ENCODE measurements around the gene KRT36. TPM values are rescaled to one million over a fixed set of nuclear protein-coding genes. Genes with fewer than 3 reads are reported as not detected.

Gene KRT36
- polyA plus RNA-seq, 1 donor (not counting 4 experiments of a cell fraction or from before 2014, with no cell fraction given): not detected

- peaks cover 48% of the 10 kb centered on the region for H3K4me1 ChIP-seq (ENCODE audit: control insufficient read depth, extremely low read depth, insufficient read depth, low read length)
- H3K9ac ChIP-seq (ENCODE audit: control insufficient read depth, extremely low read depth, insufficient read depth, low read length): no peak overlapping the region
- H3K9me1 ChIP-seq (ENCODE audit: control insufficient read depth, extremely low read depth, insufficient read depth, low read length): no peaks in the 10 kb centered on the region
- H3K4me3 ChIP-seq (ENCODE audit: control insufficient read depth in 2 of 3, extremely low read depth in 1 of 3, insufficient read depth in 2 of 3, low read depth in 1 of 3, low read length in 3 of 3): no peak overlapping the region
- FAIRE-seq (no peak), DNase-seq (ENCODE audit: low read depth, low spot score) (no peak)
- H3K27ac ChIP-seq (ENCODE audit: control insufficient read depth, insufficient read depth, low read length): no peak overlapping the region
- H3K36me3 ChIP-seq (ENCODE audit: control insufficient read depth in 2 of 2, extremely low read depth in 1 of 2, insufficient read depth in 2 of 2, low read length in 2 of 2): no peaks in the 10 kb centered on the region
- dilution Hi-C loops (cut with MboI; ENCODE audit: extremely low pct_ligation_motif_present, low sequenced_read_pairs): no loop called here
- TF ChIP-seq CTCF (optimal IDR thresholded peaks at IDR 0.05 in 1 of 3, IDR thresholded peaks at IDR 0.05 in 1 of 3, conservative IDR thresholded peaks at IDR 0.05 in 1 of 3; ENCODE audit: extremely low read depth in 1 of 3, insufficient read depth in 2 of 3, low read length in 3 of 3) (no peak), EZH2 (IDR thresholded peaks at IDR 0.05; ENCODE audit: low read length) (no peak)
- H3K27me3 ChIP-seq (ENCODE audit: control insufficient read depth, extremely low read depth, insufficient read depth, low read length): peaks cover under 1% of the 10 kb centered on the region
- H3K9me3 ChIP-seq (ENCODE audit: control insufficient read depth, low read depth, low read length): no peaks in the 10 kb centered on the region
- no peaks in the 10 kb centered on the region for H4K20me1 ChIP-seq (ENCODE audit: control insufficient read depth, extremely low read depth, insufficient read depth, low read length)
- H2AFZ ChIP-seq (ENCODE audit: control insufficient read depth, low read length): no peak overlapping the region
- no peak overlapping the region for H3K4me2 ChIP-seq (ENCODE audit: control insufficient read depth, extremely low read depth, insufficient read depth, low read depth, low read length)
- no peaks in the 10 kb centered on the region for H3K79me2 ChIP-seq (ENCODE audit: control insufficient read depth, insufficient read depth, low read length)
Measured at GRCh38 chr17:41533613-41534012, 43.9 kb upstream of the KRT36 start.

- Histone ChIP-seq H3K9me1 (ENCODE audit: control insufficient read depth, extremely low read depth, insufficient read depth, low read length) (no peaks in the 10 kb centered on the region), H3K9ac (ENCODE audit: control insufficient read depth, extremely low read depth, insufficient read depth, low read length) (no peak overlapping the region), H4K20me1 (ENCODE audit: control insufficient read depth, extremely low read depth, insufficient read depth, low read length) (no peaks in the 10 kb centered on the region), H3K79me2 (ENCODE audit: control insufficient read depth, insufficient read depth, low read length) (no peaks in the 10 kb centered on the region), H3K9me3 (ENCODE audit: control insufficient read depth, low read depth, low read length) (no peaks in the 10 kb centered on the region), H2AFZ (ENCODE audit: control insufficient read depth, low read length) (no peak overlapping the region), H3K4me3 (ENCODE audit: control insufficient read depth in 2 of 3, extremely low read depth in 1 of 3, insufficient read depth in 2 of 3, low read depth in 1 of 3, low read length in 3 of 3) (no peak overlapping the region), H3K27me3 (ENCODE audit: control insufficient read depth, extremely low read depth, insufficient read depth, low read length) (peaks cover 6% of the 10 kb centered on the region), H3K36me3 (ENCODE audit: control insufficient read depth in 2 of 2, extremely low read depth in 1 of 2, insufficient read depth in 2 of 2, low read length in 2 of 2) (no peaks in the 10 kb centered on the region), H3K4me1 (ENCODE audit: control insufficient read depth, extremely low read depth, insufficient read depth, low read length) (peaks cover 43% of the 10 kb centered on the region), H3K27ac (ENCODE audit: control insufficient read depth, insufficient read depth, low read length) (no peak overlapping the region), H3K4me2 (ENCODE audit: control insufficient read depth, extremely low read depth, insufficient read depth, low read depth, low read length) (no peak overlapping the region)
- dilution Hi-C loops (cut with MboI; ENCODE audit: extremely low pct_ligation_motif_present, low sequenced_read_pairs): no loop called here
- no peak for DNase-seq (ENCODE audit: low read depth, low spot score)
- FAIRE-seq: no peak
- TF ChIP-seq CTCF (optimal IDR thresholded peaks at IDR 0.05 in 1 of 3, IDR thresholded peaks at IDR 0.05 in 1 of 3, conservative IDR thresholded peaks at IDR 0.05 in 1 of 3; ENCODE audit: extremely low read depth in 1 of 3, insufficient read depth in 2 of 3, low read length in 3 of 3): no peak
- no peak for TF ChIP-seq EZH2 (IDR thresholded peaks at IDR 0.05; ENCODE audit: low read length)
Measured at GRCh38 chr17:41532947-41533570, 43.3 kb upstream of the KRT36 start.
